ENCODE measurements around the gene DNAH3.
"Not testable (repeated sequence)": the region's sequence is repeated elsewhere in the genome, so short reads cannot be mapped to it uniquely, and the experiment has no call there.

DNA sequence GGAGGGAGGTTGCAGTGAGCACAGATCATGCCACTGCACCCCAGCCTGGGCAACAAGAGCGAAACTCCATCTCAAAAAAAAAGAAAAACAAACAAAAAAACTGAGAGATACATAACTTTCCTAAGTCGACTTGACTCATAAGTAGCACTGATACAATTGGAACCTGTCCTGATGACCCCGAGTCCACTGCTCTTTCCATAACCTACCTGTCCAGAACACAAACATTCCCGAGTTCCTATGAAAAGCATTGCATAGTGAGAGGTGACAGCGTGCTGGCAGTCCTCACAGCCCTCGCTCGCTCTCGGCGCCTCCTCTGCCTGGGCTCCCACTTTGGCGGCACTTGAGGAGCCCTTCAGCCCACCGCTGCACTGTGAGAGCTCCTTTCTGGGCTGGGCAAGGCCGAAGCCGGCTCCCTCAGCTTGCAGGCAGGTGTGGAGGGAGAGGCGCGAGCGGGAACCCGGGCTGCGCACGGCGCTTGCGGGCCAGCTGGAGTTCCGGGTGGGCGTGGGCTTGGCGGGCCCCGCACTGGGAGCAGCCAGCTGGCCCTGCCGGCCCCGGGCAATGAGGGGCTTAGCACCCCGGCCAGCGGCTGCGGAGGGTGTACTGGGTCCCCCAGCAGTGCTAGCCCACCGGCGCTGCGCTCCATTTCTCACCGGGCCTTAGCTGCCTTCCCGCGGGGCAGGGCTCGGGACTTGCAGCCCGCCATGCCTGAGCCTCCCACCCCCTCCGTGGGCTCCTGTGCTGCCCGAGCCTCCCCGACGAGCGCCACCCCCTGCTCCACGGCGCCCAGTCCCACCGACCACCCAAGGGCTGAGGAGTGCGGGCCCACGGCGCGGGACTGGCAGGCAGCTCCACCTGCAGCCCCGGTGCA, 1.7 kb upstream of the DNAH3 start:
- TF ChIP-seq BRCA1 (IDR thresholded peaks at IDR 0.05; ENCODE audit: low read depth, low read length); NRF1 (IDR thresholded peaks at IDR 0.05; ENCODE audit: low read depth, low read length); SP1 (IDR thresholded peaks at IDR 0.05; ENCODE audit: low read depth, low read length); JUND (IDR thresholded peaks at IDR 0.05; ENCODE audit: low read length); CREB1 (IDR thresholded peaks at IDR 0.05); RFX5 (IDR thresholded peaks at IDR 0.05; ENCODE audit: borderline replicate concordance, low read depth, low read length); EZH2 (IDR thresholded peaks at IDR 0.05; ENCODE audit: low read depth, low read length, severe bottlenecking); SUZ12 (IDR thresholded peaks at IDR 0.05; ENCODE audit: low read length); POLR2AphosphoS5 (IDR thresholded peaks at IDR 0.05; ENCODE audit: low read depth, low read length); TAF1 (IDR thresholded peaks at IDR 0.05; ENCODE audit: low read depth, low read length): not testable (repeated sequence)
- TF ChIP-seq, protein P1, sequence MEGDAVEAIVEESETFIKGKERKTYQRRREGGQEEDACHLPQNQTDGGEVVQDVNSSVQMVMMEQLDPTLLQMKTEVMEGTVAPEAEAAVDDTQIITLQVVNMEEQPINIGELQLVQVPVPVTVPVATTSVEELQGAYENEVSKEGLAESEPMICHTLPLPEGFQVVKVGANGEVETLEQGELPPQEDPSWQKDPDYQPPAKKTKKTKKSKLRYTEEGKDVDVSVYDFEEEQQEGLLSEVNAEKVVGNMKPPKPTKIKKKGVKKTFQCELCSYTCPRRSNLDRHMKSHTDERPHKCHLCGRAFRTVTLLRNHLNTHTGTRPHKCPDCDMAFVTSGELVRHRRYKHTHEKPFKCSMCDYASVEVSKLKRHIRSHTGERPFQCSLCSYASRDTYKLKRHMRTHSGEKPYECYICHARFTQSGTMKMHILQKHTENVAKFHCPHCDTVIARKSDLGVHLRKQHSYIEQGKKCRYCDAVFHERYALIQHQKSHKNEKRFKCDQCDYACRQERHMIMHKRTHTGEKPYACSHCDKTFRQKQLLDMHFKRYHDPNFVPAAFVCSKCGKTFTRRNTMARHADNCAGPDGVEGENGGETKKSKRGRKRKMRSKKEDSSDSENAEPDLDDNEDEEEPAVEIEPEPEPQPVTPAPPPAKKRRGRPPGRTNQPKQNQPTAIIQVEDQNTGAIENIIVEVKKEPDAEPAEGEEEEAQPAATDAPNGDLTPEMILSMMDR (IDR thresholded peaks at IDR 0.05; ENCODE audit: control extremely low read depth in 1 of 3, insufficient read depth in 1 of 3, low read depth in 1 of 3, low read length in 3 of 3) = not testable (repeated sequence)

All from H1 (cell line).